Tongue (tissue), 2 donors: ENCODE data around the gene IRGM. TPM values are rescaled to one million over a fixed set of nuclear protein-coding genes. Genes with fewer than 3 reads are reported as not detected.
"Not testable (repeated sequence)": the region's sequence is repeated elsewhere in the genome, so short reads cannot be mapped to it uniquely, and the experiment has no call there.

ENCODE experiments used
- DNase-seq: peaks from one replicate; pipeline ENCODE4 v3.0.0-alpha.2; 2015
- total RNA-seq: library from RNA; depleted of rRNA; stranded (reverse); fragments of >200 nt; gene quantifications from one replicate; pipeline ENCODE4 v1.2.3, GENCODE V29; 2014

Gene IRGM, protein sequence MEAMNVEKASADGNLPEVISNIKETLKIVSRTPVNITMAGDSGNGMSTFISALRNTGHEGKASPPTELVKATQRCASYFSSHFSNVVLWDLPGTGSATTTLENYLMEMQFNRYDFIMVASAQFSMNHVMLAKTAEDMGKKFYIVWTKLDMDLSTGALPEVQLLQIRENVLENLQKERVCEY
- not detected for total RNA-seq

DNA sequence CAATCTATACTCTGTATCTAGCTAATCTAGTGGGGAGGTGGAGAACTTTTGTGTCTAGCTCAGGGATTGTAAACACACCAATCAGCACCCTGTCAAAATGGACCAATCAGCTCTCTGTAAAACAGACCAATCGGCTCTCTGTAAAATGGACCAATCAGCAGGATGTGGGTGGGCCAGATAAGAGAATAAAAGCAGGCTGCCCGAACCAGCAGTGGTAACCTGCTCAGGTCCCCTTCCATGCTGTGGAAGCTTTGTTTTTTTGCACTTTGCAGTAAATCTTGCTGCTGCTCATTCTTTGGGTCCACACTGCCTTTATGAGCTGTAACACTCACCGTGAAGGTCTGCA is at the start of gene IRGM:
Gene IRGM, plus strand, starts transcription at position 214 of the 346 bp plus-strand sequence. CDS start 1,603 bp downstream, outside the sequence.
- not testable (repeated sequence) for DNase-seq

DNA sequence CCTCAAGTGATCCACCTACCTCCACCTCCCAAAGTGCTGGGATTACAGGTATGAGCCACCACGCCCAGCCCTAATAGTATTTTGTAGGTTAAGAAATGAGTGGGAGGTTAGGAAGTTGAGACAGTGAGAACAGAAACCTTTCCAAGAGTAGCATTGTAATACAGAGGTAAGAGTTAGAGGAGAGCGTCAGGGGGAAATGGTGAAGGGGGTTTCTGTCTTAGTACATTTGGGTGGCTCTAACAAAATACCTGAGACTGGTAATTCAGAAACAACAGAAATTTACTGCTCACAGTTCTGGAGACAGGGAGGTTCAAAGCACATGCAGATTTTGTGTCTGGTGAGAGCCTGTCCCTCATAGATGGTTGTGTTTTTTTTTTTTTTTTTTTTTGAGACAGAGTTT is 48.9 kb upstream of the IRGM start:
- no peak for DNase-seq

DNA sequence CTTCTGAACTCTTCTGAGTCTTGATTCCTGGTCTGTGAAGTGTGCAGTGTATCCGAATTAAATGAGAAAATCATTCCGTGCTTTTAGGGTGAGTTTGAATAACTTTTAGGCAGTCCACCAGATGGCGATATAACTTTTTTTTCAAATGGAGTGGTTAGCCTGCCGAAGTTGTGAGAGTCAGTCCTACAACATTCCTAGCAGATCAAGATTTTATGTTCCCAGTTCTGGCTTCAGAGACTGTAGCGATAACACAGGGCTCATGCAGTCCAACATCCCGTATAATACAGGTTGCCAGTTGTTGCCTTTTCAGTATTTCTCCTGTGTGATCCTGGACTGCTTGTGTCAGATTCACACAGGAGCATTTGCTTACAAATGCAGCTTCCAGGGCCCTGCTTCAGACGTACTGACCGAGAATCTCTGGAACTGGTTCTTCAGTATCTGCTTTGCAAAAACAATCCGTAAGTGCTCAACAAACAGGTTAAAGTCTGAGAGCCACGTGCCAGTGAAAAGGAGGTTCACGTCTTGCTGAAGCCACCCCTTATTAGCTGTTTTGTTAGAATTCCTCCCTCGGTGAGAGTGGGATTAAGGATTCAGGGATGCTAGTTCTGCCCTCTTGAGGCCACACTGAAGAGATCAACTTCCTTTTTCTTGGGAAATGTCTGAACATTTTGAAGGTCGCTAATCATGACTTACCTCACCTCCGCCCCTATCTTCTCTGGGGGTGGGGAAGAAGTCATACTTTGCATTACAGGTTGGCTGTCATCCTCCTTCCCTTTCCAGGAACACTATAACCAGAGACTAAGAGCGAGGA is 45.0 kb upstream of the IRGM start:
- peak; percentile 87 for DNase-seq

DNA sequence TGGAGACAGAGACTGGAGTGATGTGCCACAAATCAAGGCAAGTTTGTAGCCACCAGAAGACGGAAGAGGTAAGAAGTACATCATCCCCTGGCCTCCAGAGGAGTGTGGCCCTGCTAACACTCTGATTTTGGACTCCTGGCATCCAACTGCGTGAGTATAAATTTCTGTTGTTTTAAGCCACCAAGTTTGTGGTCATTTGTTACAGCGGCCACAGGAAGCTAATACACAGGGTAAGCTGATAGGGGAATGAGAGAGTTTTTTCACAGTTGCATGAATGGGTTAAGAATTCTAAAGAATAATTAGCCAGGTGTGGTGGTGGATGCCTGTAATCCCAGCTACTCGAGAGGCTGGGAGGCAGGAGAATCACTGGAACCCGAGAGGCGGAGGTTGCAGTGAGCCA is 41.9 kb upstream of the IRGM start:
- DNase-seq: no peak

DNA sequence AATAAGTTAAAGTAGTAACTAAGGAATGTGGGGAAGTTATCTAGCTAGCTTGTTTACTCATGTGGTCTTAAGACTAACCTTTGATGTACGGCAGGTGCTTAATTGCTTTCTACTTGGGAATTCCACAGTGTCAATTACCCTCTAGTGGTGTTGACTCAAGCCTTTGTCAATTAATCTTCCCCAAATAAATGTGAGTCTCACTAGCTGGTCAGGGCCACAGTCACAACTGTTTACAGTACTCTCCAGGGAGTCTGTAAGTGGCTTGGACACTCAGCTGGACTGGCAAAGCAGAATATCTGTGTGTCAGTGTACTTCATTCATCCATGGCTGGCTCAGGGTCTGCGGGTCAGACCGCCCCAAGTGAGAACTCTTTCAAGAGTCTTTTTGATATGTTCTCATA is 37.0 kb upstream of the IRGM start:
- no peak for DNase-seq

DNA sequence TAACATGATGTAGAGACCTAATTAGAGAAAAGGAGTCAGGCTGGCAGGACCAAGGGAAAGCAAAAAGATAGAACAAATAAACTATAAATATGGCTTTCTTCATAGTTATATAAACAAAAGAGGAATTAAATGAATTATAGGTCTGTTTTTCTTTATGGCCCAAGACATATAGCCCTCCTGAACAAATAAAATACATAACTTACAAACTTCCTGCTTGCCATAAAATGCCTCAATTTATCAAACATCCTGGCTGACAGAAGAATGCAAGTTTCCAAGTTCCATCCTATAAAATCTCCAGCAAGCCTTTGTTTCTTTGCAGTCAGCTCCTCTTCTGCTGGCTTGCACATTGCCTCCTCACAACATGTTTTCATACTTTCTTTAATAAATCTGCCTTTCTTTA is 31.3 kb upstream of the IRGM start:
- no peak for DNase-seq

DNA sequence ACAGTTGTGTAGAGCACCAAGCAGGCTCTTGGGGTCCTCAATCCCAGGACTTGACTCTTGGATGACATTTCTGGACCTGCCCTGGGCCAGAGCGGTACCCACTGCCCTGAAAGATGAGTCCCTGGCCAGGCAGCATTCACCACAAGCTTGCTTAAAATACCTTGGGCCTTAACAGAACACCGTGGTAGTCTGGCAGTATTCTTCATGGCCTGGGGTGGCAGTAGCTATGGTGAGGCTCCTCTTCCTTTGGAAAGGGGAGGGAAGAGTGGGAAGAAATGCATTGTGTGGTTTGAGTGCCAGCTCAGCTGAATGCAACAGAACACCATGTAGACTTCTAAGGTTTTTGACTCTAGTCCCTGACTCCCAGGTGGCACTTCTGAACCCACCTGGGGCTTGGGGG is 29.4 kb upstream of the IRGM start:
- no peak for DNase-seq

DNA sequence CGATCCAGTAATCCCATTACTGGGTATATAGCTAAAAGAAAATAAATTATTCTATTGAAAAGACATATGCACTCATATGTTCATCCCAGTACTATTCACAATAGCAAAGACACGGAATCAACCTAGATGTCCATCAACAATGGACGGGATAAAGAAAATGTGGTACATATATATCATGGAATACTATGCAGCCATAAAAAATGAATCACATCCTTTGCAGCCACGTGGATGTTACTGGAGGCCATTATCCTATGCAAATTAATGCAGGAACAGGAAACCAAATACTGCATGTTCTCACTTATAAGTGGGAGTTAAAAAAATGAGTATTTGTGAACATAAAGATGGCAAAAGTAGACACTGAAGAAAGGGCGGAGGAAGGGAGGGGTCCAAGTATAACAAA is 16.6 kb upstream of the IRGM start:
- DNase-seq: no peak

DNA sequence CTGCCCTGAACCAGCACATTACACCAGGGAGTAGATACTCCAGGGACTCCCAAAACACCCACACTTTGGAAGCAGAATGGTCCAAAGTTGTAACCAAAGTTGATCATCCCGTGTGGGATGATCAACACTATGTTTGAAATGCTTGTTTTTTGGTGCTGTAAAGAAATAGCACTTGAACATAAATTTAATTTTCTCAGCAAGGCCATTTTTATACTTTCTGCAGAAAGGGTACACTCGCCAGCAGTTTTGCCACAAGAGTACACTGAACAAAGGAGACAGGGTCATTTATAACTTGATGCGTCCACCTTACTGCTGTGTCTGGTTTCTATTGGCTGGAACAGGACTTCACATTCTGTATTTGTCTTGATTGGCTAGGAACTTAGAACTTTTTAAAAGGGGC is 14.5 kb upstream of the IRGM start:
- not testable (repeated sequence) for DNase-seq

DNA sequence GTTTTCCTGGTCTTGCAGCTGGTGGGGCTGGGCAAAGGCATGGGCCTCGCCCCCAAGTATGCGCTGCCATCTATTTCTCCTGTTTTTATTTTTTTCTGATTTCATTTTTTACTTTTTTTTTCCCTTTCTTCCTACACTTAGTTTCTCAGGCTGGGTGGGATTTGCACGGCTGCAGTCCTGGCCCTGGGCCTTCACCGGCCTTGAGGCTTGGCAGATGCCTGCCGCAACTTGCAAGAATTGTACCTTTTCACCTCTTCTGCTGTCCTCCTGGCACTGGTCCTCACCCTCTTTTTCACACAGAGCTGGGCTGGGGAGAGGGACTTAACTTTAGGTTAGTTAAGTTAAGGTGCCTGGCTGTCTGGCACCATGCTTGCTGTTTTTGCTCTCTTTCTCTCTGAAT is 10.3 kb upstream of the IRGM start:
- no peak for DNase-seq

DNA sequence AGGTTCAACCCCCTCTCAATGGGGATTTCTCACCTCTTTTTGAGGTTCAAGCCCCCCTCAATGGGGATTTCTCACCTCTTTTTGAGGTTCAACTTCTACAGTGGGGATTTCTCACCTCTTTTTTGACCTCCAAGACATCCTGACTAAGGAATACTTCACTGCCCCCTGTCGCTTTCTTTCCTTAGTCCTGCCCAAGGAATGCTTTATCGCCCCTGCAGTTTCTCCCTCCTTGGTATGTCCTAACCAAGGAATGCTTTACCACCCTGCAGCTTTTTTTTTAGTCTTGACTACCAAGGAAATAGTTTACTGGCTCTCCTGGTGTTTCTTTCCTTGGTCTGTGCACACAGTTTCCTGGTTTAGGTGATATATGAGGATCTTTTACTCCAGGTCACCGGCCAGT is 9.6 kb upstream of the IRGM start:
- DNase-seq: no peak

DNA sequence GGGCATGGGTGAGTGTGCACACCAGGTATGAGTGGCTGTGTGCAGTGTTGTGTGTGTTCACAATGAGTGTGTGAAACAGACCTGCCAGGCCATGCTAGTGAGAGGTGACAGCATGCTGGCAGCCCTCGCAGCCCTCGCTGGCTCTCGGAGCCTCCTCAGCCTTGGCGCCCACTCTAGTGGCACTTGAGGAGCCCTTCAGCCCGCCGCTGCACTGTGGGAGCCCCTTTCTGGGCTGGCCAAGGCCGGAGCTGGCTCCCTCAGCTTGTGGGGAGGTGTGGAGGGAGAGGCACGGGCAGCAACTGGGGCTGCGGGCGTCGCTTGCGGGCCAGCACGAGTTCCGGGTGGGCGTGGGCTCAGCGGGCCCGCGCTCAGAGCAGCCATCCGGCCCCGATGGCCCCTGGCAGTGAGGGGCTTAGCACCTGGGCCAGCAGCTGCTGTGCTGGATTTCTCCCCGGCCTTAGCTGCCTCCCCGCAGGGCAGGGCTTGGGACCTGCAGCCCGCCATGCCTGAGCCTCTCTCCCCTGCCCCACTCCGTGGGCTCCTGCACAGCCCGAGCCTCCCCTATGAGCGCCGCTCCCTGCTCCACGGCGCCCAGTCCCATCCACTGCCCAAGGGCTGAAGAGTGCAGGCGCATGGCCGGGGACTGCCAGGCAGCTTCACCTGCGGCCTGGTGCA is 999 bp upstream of the IRGM start:
- DNase-seq: not testable (repeated sequence)

DNA sequence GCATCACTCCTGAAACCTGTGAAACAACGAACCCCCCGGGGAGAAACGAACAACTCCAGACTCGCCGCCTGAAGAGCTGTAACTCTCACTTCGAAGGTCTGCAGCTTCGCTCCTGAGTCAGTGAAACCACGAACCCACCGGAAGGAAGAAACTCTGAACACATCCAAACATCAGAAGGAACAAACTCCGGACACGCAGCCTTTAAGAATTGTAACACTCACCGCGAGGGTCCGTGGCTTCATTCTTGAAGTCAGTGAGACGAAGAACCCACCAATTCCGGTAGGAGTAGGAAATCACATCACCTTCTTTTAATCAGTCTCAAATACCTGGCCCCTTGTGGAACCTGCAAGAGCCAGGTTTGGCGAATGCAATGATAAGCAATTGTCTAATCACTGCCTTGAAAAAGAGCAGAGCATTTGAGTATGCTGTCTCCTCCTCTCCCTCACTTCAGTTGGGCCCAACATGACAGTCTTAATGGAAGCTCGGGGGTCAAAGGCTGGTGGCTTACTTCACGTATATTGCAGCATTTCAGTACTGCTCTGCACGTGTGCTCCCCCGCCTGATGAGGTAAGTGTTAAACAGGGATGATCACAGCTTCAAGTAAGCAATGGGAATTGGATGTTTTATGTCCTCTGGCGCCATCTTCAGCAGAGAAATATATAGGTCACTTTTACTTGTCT is 473 bp downstream of the IRGM start:
- peak; percentile 91 for DNase-seq

DNA sequence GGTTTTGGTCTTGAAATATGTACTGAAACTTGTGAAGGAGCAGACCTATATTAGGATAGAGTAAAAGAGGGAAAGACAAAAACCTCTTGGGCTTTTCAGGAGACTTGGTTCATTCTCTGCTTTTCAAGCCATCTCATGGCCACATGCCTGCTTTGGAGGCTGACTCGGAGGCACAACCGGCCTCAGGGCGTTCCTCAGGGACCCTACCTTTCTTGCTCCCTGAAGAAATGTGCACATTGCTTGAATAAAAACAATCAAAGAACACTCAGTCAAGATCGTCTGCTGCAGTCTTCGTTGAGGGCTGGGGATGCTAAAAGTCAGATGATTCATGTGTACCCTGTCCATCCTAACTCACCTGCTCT is 994 bp downstream of the IRGM start:
- no peak for DNase-seq

DNA sequence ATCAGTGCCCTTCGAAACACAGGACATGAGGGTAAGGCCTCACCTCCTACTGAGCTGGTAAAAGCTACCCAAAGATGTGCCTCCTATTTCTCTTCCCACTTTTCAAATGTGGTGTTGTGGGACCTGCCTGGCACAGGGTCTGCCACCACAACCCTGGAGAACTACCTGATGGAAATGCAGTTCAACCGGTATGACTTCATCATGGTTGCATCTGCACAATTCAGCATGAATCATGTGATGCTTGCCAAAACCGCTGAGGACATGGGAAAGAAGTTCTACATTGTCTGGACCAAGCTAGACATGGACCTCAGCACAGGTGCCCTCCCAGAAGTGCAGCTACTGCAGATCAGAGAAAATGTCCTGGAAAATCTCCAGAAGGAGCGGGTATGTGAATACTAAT is 1.9 kb downstream of the IRGM start:
- no peak for DNase-seq

DNA sequence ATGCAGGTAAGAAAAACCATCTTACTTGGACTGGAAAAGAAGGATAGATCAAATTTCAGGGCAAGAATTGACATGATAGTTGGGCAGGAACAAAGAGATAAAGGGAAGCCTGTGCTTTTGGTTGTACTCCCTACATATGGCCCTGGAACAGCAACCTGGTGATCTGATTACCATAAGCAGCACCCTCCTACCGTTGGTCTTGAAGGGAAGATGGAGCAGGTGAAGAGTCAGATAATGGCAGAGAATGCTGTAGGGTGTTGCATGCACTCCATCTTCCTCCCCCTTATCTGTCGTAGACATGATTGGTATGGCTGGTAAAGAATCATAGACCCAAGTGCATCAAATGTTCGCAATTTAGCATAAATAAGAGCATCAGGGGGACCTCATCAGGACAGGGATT is 4.7 kb downstream of the IRGM start:
- no peak for DNase-seq

DNA sequence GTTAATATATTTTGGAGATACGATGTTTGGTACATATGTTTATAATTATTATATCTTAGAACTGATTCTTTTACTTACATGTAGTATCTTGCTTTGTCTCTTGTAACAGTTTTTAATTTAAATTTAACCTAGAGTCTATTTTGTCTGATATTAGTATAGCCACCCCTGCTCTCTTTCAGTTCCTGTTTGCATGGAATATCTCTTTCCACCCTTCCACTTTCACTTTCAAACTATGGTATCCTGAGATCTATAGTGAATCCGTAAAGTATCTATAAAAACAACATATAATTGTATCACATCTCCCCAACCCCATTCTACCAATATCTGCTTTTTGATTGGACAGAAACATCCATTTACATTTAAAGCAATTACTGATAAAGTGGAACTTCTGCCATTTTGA is 7.2 kb downstream of the IRGM start:
- DNase-seq: no peak

DNA sequence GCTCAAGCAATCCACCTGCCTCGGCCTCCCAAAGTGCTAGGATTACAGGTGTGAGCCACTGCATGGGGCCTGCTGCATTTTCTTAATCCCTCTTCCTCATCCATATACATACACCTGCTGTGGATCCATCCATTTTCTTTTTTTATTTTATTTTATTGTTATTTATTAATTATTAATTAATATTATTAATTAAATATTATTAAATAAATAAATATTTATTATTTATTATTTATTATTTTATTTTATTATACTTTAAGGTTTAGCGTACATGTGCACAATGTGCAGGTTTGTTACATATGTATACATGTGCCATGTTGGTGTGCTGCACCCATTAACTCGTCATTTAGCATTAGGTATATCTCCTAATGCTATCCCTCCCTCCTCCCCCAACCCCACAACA is 10.4 kb downstream of the IRGM start:
- DNase-seq: not testable (repeated sequence)

DNA sequence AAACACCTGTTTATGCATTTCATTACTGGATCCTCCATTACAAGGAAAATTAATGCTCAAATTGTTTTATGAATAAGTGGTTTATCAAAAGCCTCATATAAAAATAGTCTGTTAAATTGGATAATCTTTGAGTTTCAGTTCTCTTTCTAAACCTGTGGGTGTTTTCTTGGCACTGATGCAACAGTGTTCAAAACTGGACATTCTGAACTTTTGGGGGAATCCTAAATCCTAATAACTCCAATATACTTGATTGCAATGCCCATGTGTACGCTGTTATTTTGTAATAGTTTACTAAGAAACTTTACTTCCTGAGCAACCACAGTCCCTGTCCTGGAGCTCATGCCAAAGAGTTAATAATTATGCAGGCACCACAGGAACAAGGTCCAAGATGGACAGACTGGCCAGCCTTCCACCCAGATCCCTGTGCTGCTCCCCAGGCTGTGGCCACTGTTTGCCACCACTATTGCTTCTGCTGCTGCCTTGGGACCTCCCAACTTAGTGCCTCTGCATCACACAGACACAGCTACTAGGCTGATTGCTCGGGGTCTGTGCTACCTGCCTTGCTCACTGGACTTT is 14.0 kb downstream of the IRGM start:
- DNase-seq: no peak

DNA sequence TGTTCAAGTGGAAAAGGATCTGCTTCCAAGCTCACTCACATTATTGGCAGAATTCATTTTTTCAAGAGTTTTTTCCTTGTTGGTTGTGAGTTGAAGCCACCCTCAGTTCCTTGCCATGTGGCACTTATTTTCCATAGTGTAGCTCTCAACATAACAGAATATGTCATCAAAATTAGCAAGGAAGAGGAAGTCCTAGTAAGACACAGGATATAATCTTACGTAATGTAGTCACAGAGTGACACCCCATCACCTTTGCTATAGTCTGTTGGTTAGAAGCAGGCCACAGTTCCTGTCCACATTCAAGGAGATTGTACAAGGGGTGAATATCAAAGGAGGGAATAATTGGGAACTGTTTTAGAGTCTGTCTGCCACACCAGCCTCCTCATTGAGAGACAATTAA is 15.7 kb downstream of the IRGM start:
- no peak for DNase-seq

DNA sequence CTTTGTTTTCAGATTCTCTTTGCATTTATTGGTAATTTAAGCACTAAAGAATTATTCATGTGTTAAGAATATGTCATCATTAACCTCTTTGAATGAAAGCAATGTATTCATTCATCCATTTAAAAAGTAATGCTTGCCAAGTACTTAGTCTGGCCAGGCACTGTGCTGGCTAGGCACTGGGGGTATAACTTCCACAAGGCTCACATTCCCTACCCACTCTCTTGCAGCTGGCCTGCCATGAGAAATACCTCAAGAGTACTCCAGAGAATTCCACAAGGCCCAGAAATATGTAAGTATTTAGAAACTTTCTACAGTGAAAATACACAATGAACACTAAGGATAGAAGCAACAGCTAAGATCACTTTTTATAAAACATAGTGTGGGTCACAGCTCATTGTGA is 33.0 kb downstream of the IRGM start:
- no peak for DNase-seq
